ENCODE measurements around the gene ZNF260. TPM values are rescaled to one million over a fixed set of nuclear protein-coding genes. Genes with fewer than 3 reads are reported as not detected.

Gene ZNF260
- total and polyA plus RNA-seq, 3 donors from 2014 or later = 5.7 to 15.4 (median 14.2) TPM

GRCh38 chr19:36514012-36514612, 14.0 kb downstream of the ZNF260 start:
- Histone ChIP-seq H3K36me3 (ENCODE audit: low read depth, missing control alignments) (no peaks in the 10 kb centered on the region), H3K4me1 (no peaks in the 10 kb centered on the region), H3K27me3 (no peaks in the 10 kb centered on the region), H3K27ac (no peak overlapping the region), H3K4me3 (no peak overlapping the region), H3K9me3 (no peaks in the 10 kb centered on the region)
- WGBS, 2 donors = 92 to 100% methylated on average over 2 of the region's 2 CpGs
- no peak for TF ChIP-seq POLR2A (IDR thresholded peaks at IDR 0.05)
- no peak for TF ChIP-seq CTCF (IDR thresholded peaks at IDR 0.05)
- no peak for DNase-seq
- intact Hi-C loops (cut with DNase I; ENCODE audit: low total_unique reads) = no loop called here

- DNase-seq = no peak
- Histone ChIP-seq H3K27me3 (no peaks in the 10 kb centered on the region), H3K4me3 (no peak overlapping the region), H3K27ac (no peak overlapping the region), H3K36me3 (ENCODE audit: low read depth, missing control alignments) (no peaks in the 10 kb centered on the region), H3K9me3 (no peaks in the 10 kb centered on the region), H3K4me1 (no peaks in the 10 kb centered on the region)
- TF ChIP-seq POLR2A (IDR thresholded peaks at IDR 0.05) (no peak), CTCF (IDR thresholded peaks at IDR 0.05) (no peak)
- intact Hi-C loops (cut with DNase I; ENCODE audit: low total_unique reads) = no loop called here
- 86 to 93% methylated on average over 3 of the region's 3 CpGs for WGBS, 2 donors
These were observed 19.7 kb downstream of the ZNF260 start for GRCh38 chr19:36508325-36508724.

GRCh38 chr19:36501973-36502372, 26.1 kb downstream of the ZNF260 start:
- H3K4me1 ChIP-seq = no peaks in the 10 kb centered on the region
- H3K36me3 ChIP-seq (ENCODE audit: low read depth, missing control alignments) = no peaks in the 10 kb centered on the region
- DNase-seq = no peak
- H3K27ac ChIP-seq = no peak overlapping the region
- 86 to 90% methylated on average over 5 of the region's 5 CpGs for WGBS, 2 donors
- H3K4me3 ChIP-seq = no peak overlapping the region
- no peak for TF ChIP-seq POLR2A (IDR thresholded peaks at IDR 0.05)
- TF ChIP-seq CTCF (IDR thresholded peaks at IDR 0.05) = no peak
- no peaks in the 10 kb centered on the region for H3K9me3 ChIP-seq
- no peaks in the 10 kb centered on the region for H3K27me3 ChIP-seq
- intact Hi-C loops (cut with DNase I; ENCODE audit: low total_unique reads) = no loop called here

- H3K9me3 ChIP-seq = no peaks in the 10 kb centered on the region
- intact Hi-C loops (cut with DNase I; ENCODE audit: low total_unique reads) = no loop called here
- 80 to 91% methylated on average over 13 to 17 of the region's 17 CpGs for WGBS, 2 donors
These were observed 31.1 kb downstream of the ZNF260 start for GRCh38 chr19:36497001-36497400.

More at GRCh38 chr19:36497001-36497400, 31.1 kb downstream of the ZNF260 start:
- TF ChIP-seq POLR2A (IDR thresholded peaks at IDR 0.05) = no peak
- no peak for TF ChIP-seq CTCF (IDR thresholded peaks at IDR 0.05)
- no peak for DNase-seq
- Histone ChIP-seq H3K4me1 (no peaks in the 10 kb centered on the region), H3K36me3 (ENCODE audit: low read depth, missing control alignments) (no peaks in the 10 kb centered on the region), H3K27me3 (no peaks in the 10 kb centered on the region), H3K27ac (no peak overlapping the region), H3K4me3 (no peak overlapping the region)

Measured in testis (tissue), 3 donors.